GM23248 (cell line): ENCODE measurements around the gene FAM24A.
"Not testable (repeated sequence)": the region's sequence is repeated elsewhere in the genome, so short reads cannot be mapped to it uniquely, and the experiment has no call there.

ENCODE experiments used
- EZH2 ChIP-seq: fragments of 200-600 bp; sonication (generic); IDR thresholded peaks from 2 replicates; pipeline ENCODE4 v1.6.1; 2018; ENCODE audit warnings: antibody characterized with exemption, mild to moderate bottlenecking; ENCODE audit not compliant: insufficient read depth, poor library complexity, severe bottlenecking
- EZH2phosphoT487 ChIP-seq: fragments of 200-600 bp; sonication (generic); IDR thresholded peaks from 2 replicates; pipeline ENCODE4 v1.6.1; 2018; ENCODE audit warnings: antibody characterized with exemption, moderate library complexity, mild to moderate bottlenecking, low read depth; ENCODE audit not compliant: insufficient read depth

DNA sequence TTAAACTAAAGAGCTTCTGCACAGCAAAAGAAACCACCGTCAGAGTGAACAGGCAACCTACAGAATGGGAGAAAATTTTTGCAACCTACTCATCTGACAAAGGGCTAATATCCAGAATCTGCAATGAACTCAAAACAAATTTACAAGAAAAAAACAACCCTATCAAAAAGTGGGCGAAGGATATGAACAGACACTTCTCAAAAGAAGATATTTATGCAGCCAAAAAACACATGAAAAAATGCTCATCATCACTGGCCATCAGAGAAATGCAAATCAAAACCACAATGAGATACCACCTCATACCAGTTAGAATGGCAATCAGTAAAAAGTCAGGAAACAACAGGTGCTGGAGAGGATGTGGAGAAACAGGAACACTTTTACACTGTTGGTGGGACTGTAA, 38.5 kb upstream of the FAM24A start:
- not testable (repeated sequence) for TF ChIP-seq EZH2, EZH2phosphoT487
